HepG2 (cell line): Measurements from ENCODE around the gene ARHGAP19. TPM values are rescaled to one million over a fixed set of nuclear protein-coding genes. Genes with fewer than 3 reads are reported as not detected.

Source experiments
- ATAC-seq: fragments of 200-7000 bp; cut with Tn5 transposase; 3 replicates; pipeline ENCODE4 v1.9.1; 2020; ENCODE audit warnings: mild to moderate bottlenecking, moderate library complexity
- BruUV-seq: library from RNA; stranded (reverse); fragments of 400-500 nt; replicated peaks from 2 replicates; lab custom pipeline; 2021; lab: Mats Ljungman, UMichigan
- CTCF ChIA-PET: fragments of 300-600 bp; formaldehyde crosslinking; extraction: SDS; loops from one replicate; lab custom pipeline; 2021; ENCODE audit warnings: low total read pairs, inconsistent platforms, low intra/inter-chr PET ratio; lab: Yijun Ruan, JAX
- POLR2A ChIA-PET: fragments of 350-600 bp; sonication (Branson Sonifier 250); formaldehyde crosslinking; loops from one replicate; lab custom pipeline; 2020; ENCODE audit warnings: antibody characterized with exemption, inconsistent platforms; lab: Yijun Ruan, JAX
- DNase-seq: peaks from one replicate; pipeline ENCODE4 v3.0.0-alpha.2; 2015; ENCODE audit warnings: low spot score
- FAIRE-seq: peaks from 3 replicates; lab custom pipeline; 2011; peaks lifted over from hg19 to GRCh38; lab: Jason Lieb, UNC
- H2AFZ ChIP-seq: one replicate; pipeline ENCODE4 v1.6.1; 2011; ENCODE audit warnings: low read length, inconsistent platforms
- H3K27ac ChIP-seq: fragments of 300-600 bp; 3 replicates; pipeline ENCODE4 v1.8.0; 2011; ENCODE audit warnings: mixed run types, mild to moderate bottlenecking, mixed read lengths, low read length, inconsistent platforms; ENCODE audit not compliant: insufficient read depth; ENCODE audit errors: extremely low read length
- H3K27me3 ChIP-seq, 2 experiments: fragments of 200-600 bp in 1 of 2; 2 replicates in 1 of 2; 3 replicates in 1 of 2; pipeline versions ENCODE4 v1.6.0 to v1.8.0; 2011; ENCODE audit warnings: low read length in 2 of 2, mild to moderate bottlenecking in 2 of 2, moderate library complexity in 2 of 2, inconsistent platforms in 1 of 2; ENCODE audit not compliant: insufficient read depth in 2 of 2, control insufficient read depth in 1 of 2
- H3K36me3 ChIP-seq, 2 experiments: fragments of 200-600 bp in 1 of 2; replicated peaks in 1 of 2; 2 replicates in 1 of 2; 3 replicates in 1 of 2; pipeline versions ENCODE4 v1.5.1 to v1.8.0; 2011; ENCODE audit warnings: low read length in 2 of 2, inconsistent platforms in 1 of 2; ENCODE audit not compliant: insufficient read depth in 2 of 2, control insufficient read depth in 1 of 2
- H3K4me1 ChIP-seq: 2 replicates; pipeline ENCODE4 v1.5.1; 2012; ENCODE audit warnings: low read length, inconsistent platforms; ENCODE audit not compliant: insufficient read depth
- H3K4me2 ChIP-seq: 2 replicates; pipeline ENCODE4 v1.6.0; 2011; ENCODE audit warnings: low read depth, low read length, inconsistent platforms
- H3K4me3 ChIP-seq, 3 experiments: fragments of 200-600 bp in 1 of 3; sonication (generic), shearing (Covaris generic) in 1 of 3; replicated peaks in 1 of 3; 2 replicates each; pipeline ENCODE4 v1.5.1; 2011 to 2016; ENCODE audit warnings: low read length in 3 of 3, inconsistent platforms in 2 of 3, low read depth in 2 of 3, mild to moderate bottlenecking in 2 of 3, control low read depth in 1 of 3, mixed read lengths in 1 of 3; ENCODE audit not compliant: insufficient read depth in 1 of 3
- H3K79me2 ChIP-seq: one replicate; pipeline ENCODE4 v1.6.1; 2011; ENCODE audit warnings: low read length, inconsistent platforms; ENCODE audit not compliant: insufficient read depth
- H3K9ac ChIP-seq: 2 replicates; pipeline ENCODE4 v1.6.0; 2011; ENCODE audit warnings: mild to moderate bottlenecking, low read depth, low read length, inconsistent platforms; ENCODE audit not compliant: insufficient read depth
- H3K9me3 ChIP-seq: 2 replicates; pipeline ENCODE4 v1.5.1; 2012; ENCODE audit warnings: mild to moderate bottlenecking, low read length
- H4K20me1 ChIP-seq: 2 replicates; pipeline ENCODE4 v1.6.0; 2011; ENCODE audit warnings: inconsistent platforms, mild to moderate bottlenecking, low read length, moderate library complexity; ENCODE audit not compliant: insufficient read depth
- FOXM1 ChIP-seq: sonication (generic); formaldehyde crosslinking; IDR thresholded peaks from 2 replicates; pipeline ENCODE4 v1.5.0; 2020; ENCODE audit warnings: missing genetic modification reagents
- POGZ ChIP-seq: sonication (generic); formaldehyde crosslinking; IDR thresholded peaks from 2 replicates; pipeline ENCODE4 v1.4.0; 2020; ENCODE audit warnings: mild to moderate bottlenecking, missing genetic modification reagents
- RBAK ChIP-seq: sonication (generic); formaldehyde crosslinking; IDR thresholded peaks from 2 replicates; pipeline ENCODE4 v1.5.1; 2020; ENCODE audit warnings: mild to moderate bottlenecking, missing genetic modification reagents
- REL ChIP-seq: sonication (generic); formaldehyde crosslinking; conservative IDR thresholded peaks from 2 replicates; pipeline ENCODE4 v1.8.0; 2022; ENCODE audit warnings: mild to moderate bottlenecking, missing genetic modification reagents, moderate library complexity
- SATB2 ChIP-seq: sonication (generic); formaldehyde crosslinking; IDR thresholded peaks from 2 replicates; pipeline ENCODE4 v1.5.0; 2020; ENCODE audit warnings: missing genetic modification reagents
- TFDP1 ChIP-seq: IDR thresholded peaks from 2 replicates; pipeline ENCODE4 v1.6.1; 2016; ENCODE audit warnings: missing compliant biosample characterization, missing genetic modification reagents, borderline replicate concordance
- ZBTB26 ChIP-seq: IDR thresholded peaks from 2 replicates; pipeline ENCODE4 v1.6.1; 2016; ENCODE audit warnings: missing compliant biosample characterization, missing genetic modification reagents, borderline replicate concordance
- ZNF484 ChIP-seq: sonication (generic); formaldehyde crosslinking; IDR thresholded peaks from 2 replicates; pipeline ENCODE4 v1.5.1; 2020; ENCODE audit warnings: mild to moderate bottlenecking, low read depth, missing genetic modification reagents, borderline replicate concordance
- ZNF556 ChIP-seq: sonication (generic); formaldehyde crosslinking; IDR thresholded peaks from 2 replicates; pipeline ENCODE4 v1.4.0; 2020; ENCODE audit warnings: mild to moderate bottlenecking, missing genetic modification reagents, borderline replicate concordance
- ZNF567 ChIP-seq: sonication (generic); formaldehyde crosslinking; IDR thresholded peaks from 2 replicates; pipeline ENCODE4 v1.8.1; 2023; ENCODE audit warnings: mild to moderate bottlenecking, missing genetic modification reagents, borderline replicate concordance
- ZNF703 ChIP-seq: sonication (generic); formaldehyde crosslinking; IDR thresholded peaks from 2 replicates; pipeline ENCODE4 v1.5.1; 2020; ENCODE audit warnings: missing genetic modification reagents, mild to moderate bottlenecking, moderate library complexity, borderline replicate concordance
- WGBS: methylation state at CpG from one replicate; pipeline ENCODE4 v1.1.6; 2017; ENCODE audit warnings: low lambda C conversion rate; 5-methylcytosine and 5-hydroxymethylcytosine counted together
- in situ Hi-C: cut with HindIII; loops from 2 replicates; pipeline ENCODE4 v1.10.0; 2017; ENCODE audit warnings: low pct_unique_long_range_greater_than_20kb; ENCODE audit not compliant: extremely low pct_ligation_motif_present
- intact Hi-C: fragments of 100-400 bp; cut with micrococcal nuclease; formaldehyde crosslinking; loops from one replicate; pipeline ENCODE4 v1.10.0; 2022; ENCODE audit not compliant: unreplicated experiment
- polyA plus RNA-seq, 8 experiments: library from polyadenylated mRNA; depleted of rRNA in 3 of 8; stranded (reverse) in 7 of 8; unstranded in 1 of 8; fragments of >200 nt; fragmentation: Illumina TruSeq in 4 of 8; extraction: Trizol in 4 of 8; gene quantifications; 2 replicates each; pipeline versions ENCODE4 v1.2.1 to v1.2.3, GENCODE V29; 2011 to 2016; ENCODE audit warnings: low read depth in 4 of 8, missing spikeins in 1 of 8, mixed read lengths in 1 of 8; ENCODE audit not compliant: insufficient read depth in 1 of 8
- total RNA-seq, 5 experiments: library from RNA; depleted of rRNA; stranded (reverse); fragments of >200 nt; fragmentation: Illumina TruSeq; extraction: Trizol; gene quantifications; 2 replicates each; pipeline ENCODE4 v1.2.3, GENCODE V29; 2016; ENCODE audit warnings: low read depth in 1 of 5
- TF ChIP-seq, protein P1 (sequence below): sonication (generic); formaldehyde crosslinking; IDR thresholded peaks from 2 replicates; pipeline ENCODE4 v1.8.0; 2022; ENCODE audit warnings: mild to moderate bottlenecking, missing genetic modification reagents, borderline replicate concordance

ARHGAP19 gene
- total and polyA plus RNA-seq, 2 of the 13 experiments (the other 11 are each of a cell fraction or from before 2014, with no cell fraction given): 7.6 to 10.0 TPM

DNA sequence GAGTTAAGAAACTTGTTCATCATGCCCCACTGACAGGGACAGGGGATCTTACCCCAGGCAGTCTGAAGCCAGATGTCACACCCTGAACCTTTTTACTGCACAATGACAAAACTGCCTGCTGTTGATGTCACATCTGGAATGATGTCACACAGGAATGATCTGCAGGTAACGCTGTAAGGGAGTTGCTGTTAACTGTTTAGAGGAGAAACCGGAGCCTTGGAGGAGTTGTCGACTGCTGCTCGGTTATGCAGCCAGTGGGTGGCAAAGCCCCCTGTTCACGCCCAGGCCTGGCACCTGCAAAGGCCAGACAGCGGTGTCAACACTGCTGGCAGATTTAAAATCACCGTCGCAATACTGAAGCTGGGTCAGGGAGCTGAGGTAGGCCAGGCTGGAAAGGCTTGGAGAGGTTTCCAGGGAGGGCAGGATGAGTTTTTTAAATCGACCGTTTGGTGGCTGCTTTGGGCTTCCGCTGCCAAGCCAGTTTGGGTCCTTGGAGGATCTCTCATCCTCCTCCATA, 96.7 kb downstream of the ARHGAP19 start:
- POLR2A ChIA-PET: interaction anchor here (1.1 kb wide), 1 partner anchor 39 kb away, joined by 3 read pairs; no protein-coding TSS in a partner anchor
- no peak overlapping the region for H2AFZ ChIP-seq

GRCh38 chr10:97192952-97193435, 99.4 kb downstream of the ARHGAP19 start:
- in situ Hi-C loops: no loop called here
- CTCF ChIA-PET: no interaction called here
- no peak overlapping the region for H3K4me3 ChIP-seq
- no peak for TF ChIP-seq FOXM1
- no peak for TF ChIP-seq RBAK (CRISPR knock-in tag)
- no peak for TF ChIP-seq TFDP1 (CRISPR knock-in tag)
- TF ChIP-seq, protein P1, sequence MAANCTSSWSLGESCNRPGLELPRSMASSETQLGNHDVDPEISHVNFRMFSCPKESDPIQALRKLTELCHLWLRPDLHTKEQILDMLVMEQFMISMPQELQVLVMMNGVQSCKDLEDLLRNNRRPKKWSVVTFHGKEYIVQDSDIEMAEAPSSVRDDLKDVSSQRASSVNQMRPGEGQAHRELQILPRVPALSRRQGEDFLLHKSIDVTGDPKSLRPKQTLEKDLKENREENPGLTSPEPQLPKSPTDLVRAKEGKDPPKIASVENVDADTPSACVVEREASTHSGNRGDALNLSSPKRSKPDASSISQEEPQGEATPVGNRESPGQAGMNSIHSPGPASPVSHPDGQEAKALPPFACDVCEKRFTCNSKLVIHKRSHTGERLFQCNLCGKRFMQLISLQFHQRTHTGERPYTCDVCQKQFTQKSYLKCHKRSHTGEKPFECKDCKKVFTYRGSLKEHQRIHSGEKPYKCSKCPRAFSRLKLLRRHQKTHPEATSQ (CRISPR knock-in tag): no peak
- TF ChIP-seq ZNF567 (CRISPR knock-in tag): no peak

More for the DNA sequence above, 96.7 kb downstream of the ARHGAP19 start:
- Histone ChIP-seq H3K4me2 (peak overlapping the region; percentile 81), H3K27me3 (peaks cover 2 to 32% of the 10 kb centered on the region in 2 experiments), H3K79me2 (no peaks in the 10 kb centered on the region), H3K9me3 (no peaks in the 10 kb centered on the region), H3K4me3 (peak overlapping the region; percentile 50 to 72 (median 65)), H3K27ac (no peak overlapping the region), H3K9ac (no peak overlapping the region), H4K20me1 (no peaks in the 10 kb centered on the region), H3K4me1 (peaks cover 10% of the 10 kb centered on the region), H3K36me3 (no peaks in the 10 kb centered on the region)
- BruUV-seq: no TSS peak
- ATAC-seq (peak; percentile 44), DNase-seq (no peak), FAIRE-seq (no peak)
- intact Hi-C loops: loop anchor here (5.0 kb wide), 1 partner anchor 113 kb away; no protein-coding TSS in a partner anchor
- CTCF ChIA-PET: interaction anchor here (0.7 to 2.6 kb wide), 5 partner anchors 14 to 123 kb away, joined by 3 to 19 read pairs (median 3); no protein-coding TSS in a partner anchor
- TF ChIP-seq SATB2 (CRISPR knock-in tag) (no peak), POGZ (CRISPR knock-in tag) (0 out of 2 replicates have a peak, but pooled peaks have one; percentile 3), ZNF556 (CRISPR knock-in tag) (no peak), REL (CRISPR knock-in tag) (no peak), ZBTB26 (no peak), ZNF703 (CRISPR knock-in tag) (no peak), ZNF484 (CRISPR knock-in tag) (no peak)
- 33% methylated on average over 3 of the region's 11 CpGs for WGBS
- in situ Hi-C loops: no loop called here

More at GRCh38 chr10:97192952-97193435, 99.4 kb downstream of the ARHGAP19 start:
- Histone ChIP-seq H3K27ac (no peak overlapping the region), H3K9ac (no peak overlapping the region), H3K9me3 (no peaks in the 10 kb centered on the region), H2AFZ (no peak overlapping the region), H3K4me2 (no peak overlapping the region), H3K27me3 (peaks cover 2 to 53% of the 10 kb centered on the region in 2 experiments), H3K4me1 (peaks cover 18% of the 10 kb centered on the region), H3K79me2 (no peaks in the 10 kb centered on the region), H4K20me1 (no peaks in the 10 kb centered on the region), H3K36me3 (no peaks in the 10 kb centered on the region)
- DNase-seq (no peak), FAIRE-seq (no peak), ATAC-seq (no peak)
- BruUV-seq: no TSS peak
- WGBS: 59% methylated on average over 5 of the region's 5 CpGs
- POLR2A ChIA-PET: no interaction called here
- intact Hi-C loops: no loop called here
